Breast epithelium (tissue), 3 donors: ENCODE results near the gene OSBPL5.

Source experiments
- POLR2A ChIP-seq: fragments of 450-650 bp; IDR thresholded peaks from one replicate; pipeline ENCODE4 v1.6.1; 2016; ENCODE audit warnings: antibody characterized with exemption, mild to moderate bottlenecking, moderate library complexity
- TF ChIP-seq, protein P1 (sequence below), 3 donors: fragments of 450-650 bp; IDR thresholded peaks; one replicate each; pipeline ENCODE4 v1.5.1; 2016 to 2017; ENCODE audit warnings: antibody characterized with exemption in 3 of 3, mild to moderate bottlenecking in 3 of 3, moderate library complexity in 3 of 3

- TF ChIP-seq, protein P1, sequence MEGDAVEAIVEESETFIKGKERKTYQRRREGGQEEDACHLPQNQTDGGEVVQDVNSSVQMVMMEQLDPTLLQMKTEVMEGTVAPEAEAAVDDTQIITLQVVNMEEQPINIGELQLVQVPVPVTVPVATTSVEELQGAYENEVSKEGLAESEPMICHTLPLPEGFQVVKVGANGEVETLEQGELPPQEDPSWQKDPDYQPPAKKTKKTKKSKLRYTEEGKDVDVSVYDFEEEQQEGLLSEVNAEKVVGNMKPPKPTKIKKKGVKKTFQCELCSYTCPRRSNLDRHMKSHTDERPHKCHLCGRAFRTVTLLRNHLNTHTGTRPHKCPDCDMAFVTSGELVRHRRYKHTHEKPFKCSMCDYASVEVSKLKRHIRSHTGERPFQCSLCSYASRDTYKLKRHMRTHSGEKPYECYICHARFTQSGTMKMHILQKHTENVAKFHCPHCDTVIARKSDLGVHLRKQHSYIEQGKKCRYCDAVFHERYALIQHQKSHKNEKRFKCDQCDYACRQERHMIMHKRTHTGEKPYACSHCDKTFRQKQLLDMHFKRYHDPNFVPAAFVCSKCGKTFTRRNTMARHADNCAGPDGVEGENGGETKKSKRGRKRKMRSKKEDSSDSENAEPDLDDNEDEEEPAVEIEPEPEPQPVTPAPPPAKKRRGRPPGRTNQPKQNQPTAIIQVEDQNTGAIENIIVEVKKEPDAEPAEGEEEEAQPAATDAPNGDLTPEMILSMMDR (IDR thresholded peaks at IDR 0.05) = no peak
- TF ChIP-seq POLR2A = no peak
These were observed 59.0 kb downstream of the OSBPL5 start for GRCh38 chr11:3105791-3106735.
